DMS53 treated with DMSO at 0.1 percent for 48 hours (cell line): ENCODE data around the gene LRRC8C.

Experiments used
- DNase-seq: peaks from one replicate; lab custom pipeline; 2025; ENCODE audit not compliant: unreplicated experiment; lab: John Stamatoyannopoulos, UW

The LRRC8C gene

GRCh38 chr1:89633248-89633799, 404 bp downstream of the LRRC8C start:
- DNase-seq, result peak; percentile 37

DNA sequence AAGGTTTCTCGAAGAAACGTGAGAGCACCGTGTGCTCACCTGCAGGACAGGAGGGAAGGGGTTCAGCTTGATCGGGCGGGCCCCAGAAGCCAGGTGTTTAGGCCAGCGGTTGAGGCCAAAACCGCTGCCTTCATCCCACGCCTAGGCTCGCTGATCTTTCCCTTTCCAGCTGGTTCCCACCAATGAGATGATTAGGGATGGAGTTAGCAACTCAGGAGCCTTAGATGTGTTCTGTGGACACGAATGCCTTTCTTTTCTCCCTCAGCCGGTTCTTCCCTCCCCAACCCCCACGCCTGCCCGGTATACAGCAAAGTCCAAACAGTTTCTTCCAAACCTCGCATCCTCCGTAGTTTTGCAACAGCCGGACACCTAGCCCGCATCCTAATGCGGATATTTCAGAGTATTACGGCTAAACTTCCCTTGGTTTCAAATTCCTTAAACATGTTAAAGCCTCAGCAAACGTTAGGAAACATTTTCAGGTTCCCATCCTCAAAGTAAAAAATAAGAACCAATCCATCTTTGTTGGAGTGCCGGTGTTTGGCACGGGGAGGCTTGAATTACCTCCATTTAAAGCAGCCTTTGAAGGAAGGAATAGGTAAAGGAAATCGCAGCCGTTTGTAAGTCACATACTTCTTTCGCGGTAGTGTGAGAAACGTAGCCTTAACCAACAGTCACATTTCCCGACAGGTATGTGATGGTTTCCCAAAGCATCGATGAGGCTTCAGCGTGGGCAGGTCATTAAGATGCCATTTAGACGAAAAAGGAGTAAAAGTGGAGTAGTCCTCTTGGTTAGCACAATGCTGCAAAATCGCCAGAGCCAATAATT, 1.1 kb downstream of the LRRC8C start:
- peak; percentile 7 for DNase-seq

GRCh38 chr1:89635825-89636815, 3.2 kb downstream of the LRRC8C start:
- DNase-seq, result no peak

- no peak for DNase-seq
Measured at GRCh38 chr1:89637496-89637895, 4.6 kb downstream of the LRRC8C start.

DNA sequence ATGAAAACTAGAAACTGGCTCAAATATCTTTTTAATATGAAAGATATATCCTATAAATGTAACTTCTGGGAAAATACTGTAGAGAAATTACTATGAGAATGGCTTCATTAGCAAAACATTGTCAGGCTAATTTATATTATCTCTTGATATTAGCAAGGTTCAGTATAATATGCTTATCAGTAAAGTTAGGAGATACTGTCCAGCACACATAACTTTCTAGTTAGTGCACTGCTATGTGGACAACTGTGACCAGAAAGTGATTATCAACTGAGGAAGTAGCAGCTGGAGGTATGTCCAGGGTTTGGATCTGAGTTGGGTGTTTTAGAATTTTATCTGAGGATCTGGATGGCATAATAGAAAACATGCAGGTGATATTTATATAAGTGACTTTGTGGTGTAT, 7.5 kb downstream of the LRRC8C start:
- DNase-seq, result no peak

DNA sequence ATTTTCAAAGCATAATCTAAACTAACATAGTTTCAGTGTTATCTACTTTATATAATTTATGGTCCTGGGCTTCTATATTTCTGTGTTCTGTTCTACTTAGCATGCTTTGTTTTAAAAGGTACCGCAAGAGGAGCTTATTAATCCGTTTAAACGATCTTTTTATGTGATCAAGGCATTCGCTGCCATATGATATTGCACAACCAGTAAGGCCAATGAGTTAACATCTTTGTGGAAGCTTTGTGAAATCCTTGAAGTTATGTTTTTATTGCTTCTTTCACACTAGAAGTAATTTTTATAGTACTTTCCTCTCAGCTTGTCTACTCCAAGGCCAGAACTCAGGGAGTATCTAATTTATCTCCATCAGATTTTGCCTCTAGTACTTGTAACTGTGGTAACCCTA, 8.9 kb downstream of the LRRC8C start:
- DNase-seq, result no peak

DNA sequence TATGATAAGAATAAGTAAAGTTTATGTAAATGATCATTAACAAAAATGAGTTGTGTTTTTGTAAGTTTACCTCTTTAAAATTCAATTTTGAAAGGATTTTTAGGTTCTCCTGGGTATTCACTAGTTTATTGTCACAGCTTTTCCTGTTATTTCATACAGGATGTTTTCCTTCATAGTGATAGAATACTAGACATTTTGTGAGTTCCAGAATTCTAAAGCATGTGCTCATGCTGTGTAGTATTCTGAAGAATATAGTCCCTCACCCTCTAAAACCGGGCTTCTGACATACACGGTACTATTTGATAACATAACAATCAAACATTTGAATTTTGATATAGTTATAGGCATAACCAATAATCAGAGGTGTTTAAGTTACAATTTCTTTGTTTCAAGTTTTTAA, 10.7 kb downstream of the LRRC8C start:
- no peak for DNase-seq

GRCh38 chr1:89644119-89644814, 11.3 kb downstream of the LRRC8C start:
- DNase-seq, result no peak

- no peak for DNase-seq
Measured at GRCh38 chr1:89646259-89646658, 13.3 kb downstream of the LRRC8C start.

GRCh38 chr1:89649783-89650182, 16.9 kb downstream of the LRRC8C start:
- no peak for DNase-seq

DNA sequence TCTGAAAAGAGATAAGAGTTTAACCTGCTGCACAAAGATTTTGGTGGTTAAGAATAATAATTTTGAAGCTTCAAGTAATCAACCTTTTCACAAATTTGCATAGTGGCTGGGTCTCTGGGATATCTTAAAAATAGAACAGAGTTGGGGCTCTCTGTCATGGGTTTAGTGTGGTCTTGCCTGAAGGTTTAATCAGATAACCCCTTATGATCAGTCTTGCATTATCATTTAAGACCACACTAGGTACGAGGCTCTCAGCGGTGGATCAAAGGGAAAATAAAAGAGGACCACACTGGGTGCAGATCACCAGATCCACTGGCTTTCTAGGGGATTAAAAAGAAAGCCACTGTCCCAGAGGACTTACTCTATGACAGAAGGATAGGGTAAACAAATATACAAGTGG, 19.5 kb downstream of the LRRC8C start:
- no peak for DNase-seq

GRCh38 chr1:89657886-89658285, 25.0 kb downstream of the LRRC8C start:
- no peak for DNase-seq

DNA sequence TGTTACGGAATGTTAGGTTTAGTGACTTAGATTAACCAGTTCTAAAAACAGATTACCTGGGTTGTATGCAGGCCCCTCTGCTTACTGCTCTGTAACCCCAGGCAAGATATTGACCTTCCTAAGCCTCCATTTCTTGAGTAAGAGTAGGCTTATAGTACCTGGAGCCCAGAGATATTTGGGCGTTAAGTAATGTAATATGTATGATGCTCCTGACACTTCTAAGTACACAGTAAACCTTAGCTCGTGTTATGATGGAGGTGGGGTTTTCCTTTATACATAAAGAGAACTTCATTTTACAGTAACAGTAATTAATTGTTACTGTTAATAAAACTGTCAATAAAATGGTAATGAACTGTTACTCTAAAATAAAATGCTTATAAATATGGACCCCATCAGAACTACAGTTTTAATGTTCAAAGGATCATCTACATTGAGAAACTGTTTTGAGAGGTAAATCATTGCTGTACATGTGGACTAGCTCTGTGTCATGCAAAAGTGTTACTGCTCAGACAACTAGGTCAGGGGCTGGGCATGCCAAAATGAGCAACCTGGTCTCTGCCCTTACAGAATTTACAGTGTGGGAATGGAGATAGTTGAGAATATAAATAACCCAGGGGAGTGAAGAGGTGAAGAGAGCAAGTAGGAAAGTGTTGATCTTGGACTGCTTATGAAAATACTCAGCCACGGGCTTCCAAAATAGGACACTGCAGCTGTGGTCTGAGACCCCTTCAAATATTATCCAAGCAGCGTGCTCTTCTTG, 26.6 kb downstream of the LRRC8C start:
- no peak for DNase-seq

DNA sequence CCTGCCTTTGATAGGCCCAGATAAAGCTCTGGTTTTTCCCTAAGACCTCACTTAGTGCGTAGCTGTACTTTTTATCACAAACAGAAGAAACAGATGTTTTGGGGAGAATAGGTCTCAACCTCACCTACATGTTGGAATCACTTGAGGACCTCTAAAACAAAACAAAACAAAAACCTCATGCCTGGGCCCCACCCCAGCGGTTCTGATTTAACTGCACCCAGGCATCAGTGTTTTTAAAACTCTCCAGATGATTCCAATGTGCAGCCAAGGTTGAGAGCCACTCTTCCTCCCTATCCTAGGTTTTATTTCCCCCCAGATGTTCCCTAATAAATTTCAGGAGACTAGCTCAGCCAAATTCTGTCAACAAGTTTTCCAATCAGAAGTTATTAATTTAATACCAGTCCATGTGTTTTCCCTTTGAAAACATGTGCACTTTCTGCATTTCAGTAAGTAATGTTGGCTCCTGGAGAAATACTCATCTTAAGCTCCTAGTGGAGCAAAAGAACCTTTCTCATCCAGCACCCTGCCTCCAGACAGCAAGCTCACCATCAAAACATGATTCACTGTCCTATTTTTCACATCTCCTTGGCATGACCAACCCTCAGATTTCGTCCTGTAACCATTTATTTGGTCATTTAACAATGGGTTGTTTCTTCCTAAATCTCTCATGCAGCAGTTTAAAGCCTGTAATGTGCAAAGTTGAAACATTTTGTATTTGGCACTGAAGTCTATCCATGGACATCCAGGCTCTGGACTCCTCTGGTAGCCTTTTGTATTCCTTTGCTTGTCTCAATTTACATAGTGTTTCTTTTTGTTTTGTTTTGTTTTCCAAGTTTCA, 27.5 kb downstream of the LRRC8C start:
- DNase-seq, result no peak

DNA sequence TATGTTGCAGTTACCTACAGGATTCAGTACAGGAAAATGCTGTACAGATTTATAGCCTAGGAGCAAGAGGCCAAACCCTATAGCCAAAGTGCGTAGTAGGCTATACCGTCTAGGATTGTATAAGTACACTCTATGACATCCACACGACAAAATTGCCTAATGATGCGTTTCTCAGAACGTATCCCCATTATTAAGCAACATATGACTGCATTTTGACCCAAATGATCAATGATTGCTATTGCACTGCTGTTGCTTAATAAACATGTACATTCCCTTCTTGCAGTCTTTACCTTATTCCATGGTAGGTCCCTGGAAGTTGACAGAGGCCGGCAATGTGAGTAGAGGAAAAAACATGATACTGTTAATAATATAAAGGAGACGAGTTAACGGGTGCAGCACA, 33.0 kb downstream of the LRRC8C start:
- DNase-seq, result no peak

- DNase-seq, result no peak
Measured at GRCh38 chr1:89666640-89667039, 33.7 kb downstream of the LRRC8C start.

DNA sequence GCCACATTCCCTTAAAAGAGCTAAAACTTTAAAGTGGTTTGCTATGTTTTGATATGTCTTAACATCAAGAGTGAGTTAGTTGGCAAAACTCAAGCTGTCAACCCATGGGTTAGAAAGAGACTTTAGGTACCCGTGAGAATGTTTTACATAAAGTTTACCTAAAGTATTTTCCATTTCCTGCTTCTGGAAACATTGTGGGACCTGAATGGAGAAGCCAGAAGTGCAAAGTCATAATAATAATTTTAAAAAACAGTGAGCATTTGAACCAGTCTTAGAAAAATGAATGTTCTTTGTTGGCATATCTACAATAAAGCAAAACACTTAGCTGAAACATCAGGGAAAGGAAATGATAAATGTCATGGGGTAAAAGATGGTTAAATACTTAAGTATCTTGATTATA, 34.8 kb downstream of the LRRC8C start:
- DNase-seq, result no peak

DNA sequence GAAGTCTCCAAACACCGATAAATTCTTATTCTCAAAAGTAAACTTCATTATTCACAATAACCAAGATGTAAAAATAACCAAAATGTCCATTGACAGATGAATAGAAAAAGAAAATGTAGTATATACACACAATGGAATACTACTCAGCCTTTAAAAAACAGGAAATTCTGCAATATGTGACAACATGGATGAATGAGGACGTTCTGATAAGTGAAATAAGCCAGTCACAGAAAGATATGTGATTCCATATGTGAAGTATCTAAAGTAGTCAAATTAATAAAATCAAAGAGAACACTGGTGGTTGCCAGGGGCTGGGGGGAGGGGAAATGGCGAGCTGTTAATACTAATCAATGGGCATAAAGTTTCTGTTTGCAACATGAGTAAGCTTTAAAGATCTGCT, 36.0 kb downstream of the LRRC8C start:
- DNase-seq, result no peak

- DNase-seq, result no peak
Measured at GRCh38 chr1:89669441-89669840, 36.5 kb downstream of the LRRC8C start.
